H9 (cell line): ENCODE measurements around the gene HES4. TPM values are rescaled to one million over a fixed set of nuclear protein-coding genes. Genes with fewer than 3 reads are reported as not detected.

Experiments
- DNase-seq: peaks from one replicate; pipeline ENCODE4 v3.0.0-alpha.2; 2017
- H2AFZ ChIP-seq: one replicate; pipeline ENCODE4 v1.6.1; 2013; ENCODE audit warnings: mild to moderate bottlenecking, low read length, control low read depth, moderate library complexity
- H2AK5ac ChIP-seq: 2 replicates; pipeline ENCODE4 v1.6.1; 2013; ENCODE audit warnings: low read length, control low read depth, mixed read lengths; ENCODE audit not compliant: insufficient read length
- H2BK120ac ChIP-seq: one replicate; pipeline ENCODE4 v1.6.1; 2013; ENCODE audit warnings: low read depth, mild to moderate bottlenecking, low read length, control low read depth, inconsistent platforms; ENCODE audit not compliant: poor library complexity, severe bottlenecking
- H2BK12ac ChIP-seq: 2 replicates; pipeline ENCODE4 v1.6.1; 2013; ENCODE audit warnings: low read length, control low read depth, mixed read lengths, low read depth; ENCODE audit not compliant: insufficient read length
- H2BK15ac ChIP-seq: 2 replicates; pipeline ENCODE4 v1.6.1; 2013; ENCODE audit warnings: low read depth, low read length, control low read depth
- H2BK20ac ChIP-seq: one replicate; pipeline ENCODE4 v1.6.1; 2013; ENCODE audit warnings: low read depth, mild to moderate bottlenecking, low read length, control low read depth, inconsistent platforms; ENCODE audit not compliant: poor library complexity, severe bottlenecking
- H2BK5ac ChIP-seq: 2 replicates; pipeline ENCODE4 v1.6.1; 2013; ENCODE audit warnings: low read length, control low read depth, mixed read lengths; ENCODE audit not compliant: insufficient read length
- H3K14ac ChIP-seq: 2 replicates; pipeline ENCODE4 v1.6.1; 2013; ENCODE audit warnings: low read length, control low read depth; ENCODE audit not compliant: insufficient read depth
- H3K18ac ChIP-seq: 2 replicates; pipeline ENCODE4 v1.6.1; 2013; ENCODE audit warnings: low read depth, mild to moderate bottlenecking, mixed read lengths, low read length, control low read depth; ENCODE audit not compliant: insufficient read length
- H3K23ac ChIP-seq: 2 replicates; pipeline ENCODE4 v1.6.1; 2013; ENCODE audit warnings: low read length, control low read depth, mixed read lengths, low read depth; ENCODE audit not compliant: insufficient read length
- H3K23me2 ChIP-seq: 2 replicates; pipeline ENCODE4 v1.6.1; 2013; ENCODE audit warnings: low read depth, mild to moderate bottlenecking, mixed read lengths, low read length, control low read depth; ENCODE audit not compliant: insufficient read length, poor library complexity, severe bottlenecking
- H3K27ac ChIP-seq: 2 replicates; pipeline ENCODE4 v1.5.1; 2013; ENCODE audit warnings: low read length, control low read depth, mixed read lengths, low read depth; ENCODE audit not compliant: insufficient read length
- H3K27me3 ChIP-seq: 2 replicates; pipeline ENCODE4 v1.6.1; 2013; ENCODE audit warnings: low read length, control low read depth, inconsistent platforms; ENCODE audit not compliant: insufficient read depth
- H3K4ac ChIP-seq: 2 replicates; pipeline ENCODE4 v1.6.1; 2013; ENCODE audit warnings: low read depth, mild to moderate bottlenecking, control low read depth, inconsistent platforms, low read length, moderate library complexity
- H3K4me1 ChIP-seq: 2 replicates; pipeline ENCODE4 v1.6.1; 2013; ENCODE audit warnings: low read length, control low read depth, inconsistent platforms; ENCODE audit not compliant: insufficient read depth
- H3K4me2 ChIP-seq: 2 replicates; pipeline ENCODE4 v1.6.1; 2013; ENCODE audit warnings: low read length, control low read depth, mixed read lengths; ENCODE audit not compliant: insufficient read length, insufficient read depth
- H3K56ac ChIP-seq: 2 replicates; pipeline ENCODE4 v1.6.1; 2013; ENCODE audit warnings: low read depth, mild to moderate bottlenecking, mixed read lengths, low read length, control low read depth; ENCODE audit not compliant: insufficient read length
- H3K79me1 ChIP-seq: 2 replicates; pipeline ENCODE4 v1.6.1; 2013; ENCODE audit warnings: low read depth, mild to moderate bottlenecking, moderate library complexity, low read length, control low read depth, inconsistent platforms; ENCODE audit not compliant: insufficient read depth, poor library complexity, severe bottlenecking
- H3K79me2 ChIP-seq: 2 replicates; pipeline ENCODE4 v1.6.1; 2013; ENCODE audit warnings: low read length, control low read depth, inconsistent platforms; ENCODE audit not compliant: insufficient read depth
- H3K9ac ChIP-seq: 2 replicates; pipeline ENCODE4 v1.6.1; 2013; ENCODE audit warnings: low read length, control low read depth, mixed read lengths; ENCODE audit not compliant: insufficient read length; ENCODE audit errors: extremely low read depth
- H3K9me3 ChIP-seq: one replicate; pipeline ENCODE4 v1.6.1; 2013; ENCODE audit warnings: low read depth, low read length, inconsistent platforms; ENCODE audit not compliant: control insufficient read depth
- H3T11ph ChIP-seq: one replicate; pipeline ENCODE4 v1.6.1; 2013; ENCODE audit warnings: mild to moderate bottlenecking, low read length, control low read depth, inconsistent platforms
- H4K20me1 ChIP-seq: one replicate; pipeline ENCODE4 v1.6.1; 2013; ENCODE audit not compliant: control insufficient read depth, insufficient read length, insufficient read depth
- H4K5ac ChIP-seq: 2 replicates; pipeline ENCODE4 v1.6.1; 2013; ENCODE audit warnings: low read depth, mild to moderate bottlenecking, mixed read lengths, low read length, control low read depth; ENCODE audit not compliant: insufficient read length
- H4K8ac ChIP-seq: replicated peaks from 2 replicates; pipeline ENCODE4 v1.6.1; 2013; ENCODE audit warnings: low read length, control low read depth, mixed read lengths, low read depth; ENCODE audit not compliant: insufficient read length
- H4K91ac ChIP-seq: 2 replicates; pipeline ENCODE4 v1.6.1; 2013; ENCODE audit warnings: low read depth, mild to moderate bottlenecking, moderate library complexity, mixed read lengths, low read length, control low read depth; ENCODE audit not compliant: insufficient read length
- H3K27ac Mint-ChIP-seq, 3 experiments: 2 replicates in 2 of 3; 3 replicates in 1 of 3; pipeline ENCODE4 v1.8.0; 2020 to 2021; ENCODE audit warnings: mixed read lengths in 3 of 3, mild to moderate bottlenecking in 1 of 3, moderate library complexity in 1 of 3
- H3K27me3 Mint-ChIP-seq: 2 replicates; pipeline ENCODE4 v1.8.0; 2021; ENCODE audit warnings: low read depth, mild to moderate bottlenecking, moderate library complexity, mixed read lengths
- H3K36me3 Mint-ChIP-seq, 3 experiments: 2 replicates in 2 of 3; 3 replicates in 1 of 3; pipeline ENCODE4 v1.8.0; 2020 to 2021; ENCODE audit warnings: low read depth in 3 of 3, mixed read lengths in 3 of 3; ENCODE audit not compliant: insufficient read depth in 1 of 3
- H3K4me1 Mint-ChIP-seq, 2 experiments: 2 replicates each; pipeline ENCODE4 v1.8.0; 2020; ENCODE audit warnings: mixed read lengths in 2 of 2
- H3K4me3 Mint-ChIP-seq, 2 experiments: 2 replicates in 1 of 2; 3 replicates in 1 of 2; pipeline ENCODE4 v1.8.0; 2020 to 2021; ENCODE audit warnings: mild to moderate bottlenecking in 2 of 2, mixed read lengths in 2 of 2, moderate library complexity in 1 of 2
- H3K9me3 Mint-ChIP-seq, 2 experiments: 2 replicates in 1 of 2; 3 replicates in 1 of 2; pipeline ENCODE4 v1.8.0; 2020; ENCODE audit warnings: mild to moderate bottlenecking in 2 of 2, mixed read lengths in 2 of 2, moderate library complexity in 1 of 2
- WGBS: extraction: QIAGEN DNeasy Blood & Tissue Kit; methylation state at CpG from one replicate; pipeline ENCODE4 v1.1.7; 2013; ENCODE audit warnings: missing lambda C conversion rate, low lambda C conversion rate, mixed read lengths; ENCODE audit not compliant: insufficient read length; ENCODE audit errors: extremely low coverage; 5-methylcytosine and 5-hydroxymethylcytosine counted together
- total RNA-seq: library from RNA; stranded (reverse); gene quantifications from 2 replicates; pipeline ENCODE4 v1.2.1, GENCODE V29; 2021
- TF ChIP-seq, protein P1 (sequence below): fragments of 200-600 bp; sonication (generic); conservative IDR thresholded peaks from 3 replicates; pipeline ENCODE4 v1.8.0; 2021; ENCODE audit warnings: antibody characterized with exemption, mild to moderate bottlenecking

Gene HES4
- total RNA-seq, 1 experiment from 2014 or later = 4.0 TPM

DNA sequence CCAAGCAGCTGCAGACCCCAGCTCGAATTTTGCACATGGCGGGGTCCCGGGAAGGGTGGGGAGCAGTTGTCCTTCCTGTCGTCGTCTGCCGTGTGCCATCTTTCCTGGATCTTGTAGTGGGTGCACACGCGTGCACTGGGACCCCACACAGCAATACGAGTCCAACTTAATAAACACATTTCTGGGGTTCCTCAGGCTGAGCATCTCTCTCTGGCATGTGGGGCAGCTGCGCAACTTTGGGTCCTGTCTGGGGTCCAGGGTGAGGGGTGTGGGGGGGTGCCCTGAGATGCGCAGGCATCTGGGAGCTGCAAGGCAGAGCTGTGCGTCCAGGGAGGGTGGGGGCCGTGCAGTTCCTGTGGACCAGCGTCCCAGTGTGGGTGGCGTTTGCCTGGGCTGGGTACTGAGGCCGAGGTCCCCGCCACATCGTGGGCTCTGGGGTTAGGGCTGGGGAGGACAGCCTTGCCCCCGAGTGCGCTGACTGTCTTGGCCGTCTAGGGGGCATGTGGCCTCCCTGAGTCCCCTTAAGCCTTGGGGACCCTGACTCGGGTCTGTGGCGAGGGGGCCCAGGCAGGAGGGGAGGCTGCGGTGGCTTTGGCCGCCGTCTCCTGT, 34.3 kb downstream of the HES4 start:
- H3K79me1 ChIP-seq = no peaks in the 10 kb centered on the region
- no peak overlapping the region for H2BK15ac ChIP-seq
- H3K18ac ChIP-seq = no peak overlapping the region
- H3K27ac ChIP-seq = no peak overlapping the region
- H3K56ac ChIP-seq = no peak overlapping the region
- H3T11ph ChIP-seq = no peak overlapping the region
- peaks cover 12% of the 10 kb centered on the region for H3K23me2 ChIP-seq
- H4K8ac ChIP-seq = no peak overlapping the region
- H3K27me3 ChIP-seq = peaks cover 11% of the 10 kb centered on the region; the same call in 1 of the 2 replicates
- peaks cover 0 to 26% (median 24%) of the 10 kb centered on the region in 3 experiments; a peak in 6 of 7 replicates for H3K36me3 Mint-ChIP-seq
- no peak overlapping the region for H3K4me2 ChIP-seq
- no peaks in the 10 kb centered on the region for H4K20me1 ChIP-seq
- no peaks in the 10 kb centered on the region for H3K4me1 ChIP-seq
- no peak overlapping the region for H3K9ac ChIP-seq
- no peak overlapping the region for H4K91ac ChIP-seq
- H3K14ac ChIP-seq = no peak overlapping the region
- no peak overlapping the region for H2BK5ac ChIP-seq
- H3K4me1 Mint-ChIP-seq = peaks cover 0 to 3% of the 10 kb centered on the region in 2 experiments; a peak in 1 of 4 replicates
- no peak overlapping the region for H4K5ac ChIP-seq
- no peak overlapping the region for H3K27ac Mint-ChIP-seq
- no peak overlapping the region for H3K23ac ChIP-seq
- peaks cover 3 to 4% of the 10 kb centered on the region in 2 experiments; a peak in 3 of 5 replicates for H3K9me3 Mint-ChIP-seq
- H3K4ac ChIP-seq = no peak overlapping the region
- H3K27me3 Mint-ChIP-seq = peaks cover 47% of the 10 kb centered on the region
- no peak overlapping the region for H3K4me3 Mint-ChIP-seq
- no peak overlapping the region for H2AK5ac ChIP-seq
- no peaks in the 10 kb centered on the region for H3K79me2 ChIP-seq
- DNase-seq = no peak
- no peak overlapping the region for H2BK120ac ChIP-seq
- no peak overlapping the region for H2AFZ ChIP-seq
- TF ChIP-seq, protein P1, sequence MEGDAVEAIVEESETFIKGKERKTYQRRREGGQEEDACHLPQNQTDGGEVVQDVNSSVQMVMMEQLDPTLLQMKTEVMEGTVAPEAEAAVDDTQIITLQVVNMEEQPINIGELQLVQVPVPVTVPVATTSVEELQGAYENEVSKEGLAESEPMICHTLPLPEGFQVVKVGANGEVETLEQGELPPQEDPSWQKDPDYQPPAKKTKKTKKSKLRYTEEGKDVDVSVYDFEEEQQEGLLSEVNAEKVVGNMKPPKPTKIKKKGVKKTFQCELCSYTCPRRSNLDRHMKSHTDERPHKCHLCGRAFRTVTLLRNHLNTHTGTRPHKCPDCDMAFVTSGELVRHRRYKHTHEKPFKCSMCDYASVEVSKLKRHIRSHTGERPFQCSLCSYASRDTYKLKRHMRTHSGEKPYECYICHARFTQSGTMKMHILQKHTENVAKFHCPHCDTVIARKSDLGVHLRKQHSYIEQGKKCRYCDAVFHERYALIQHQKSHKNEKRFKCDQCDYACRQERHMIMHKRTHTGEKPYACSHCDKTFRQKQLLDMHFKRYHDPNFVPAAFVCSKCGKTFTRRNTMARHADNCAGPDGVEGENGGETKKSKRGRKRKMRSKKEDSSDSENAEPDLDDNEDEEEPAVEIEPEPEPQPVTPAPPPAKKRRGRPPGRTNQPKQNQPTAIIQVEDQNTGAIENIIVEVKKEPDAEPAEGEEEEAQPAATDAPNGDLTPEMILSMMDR = no peak
- no peaks in the 10 kb centered on the region for H3K9me3 ChIP-seq
- no peak overlapping the region for H2BK12ac ChIP-seq
- no CpG with 5 or more reads among the region's 26 CpGs for WGBS
- H2BK20ac ChIP-seq = no peak overlapping the region
